HTR-8/SVneo (cell line): Measurements from ENCODE around the gene MRPL12.
"Not testable (repeated sequence)": the region's sequence is repeated elsewhere in the genome, so short reads cannot be mapped to it uniquely, and the experiment has no call there.

Experiments
- DNase-seq: peaks from one replicate; pipeline ENCODE4 v3.0.0; 2011; ENCODE audit warnings: low spot score, mixed read lengths; ENCODE audit not compliant: insufficient read length
- FAIRE-seq: peaks from 2 replicates; lab custom pipeline; 2011; peaks lifted over from hg19 to GRCh38; lab: Jason Lieb, UNC

Gene MRPL12

DNA sequence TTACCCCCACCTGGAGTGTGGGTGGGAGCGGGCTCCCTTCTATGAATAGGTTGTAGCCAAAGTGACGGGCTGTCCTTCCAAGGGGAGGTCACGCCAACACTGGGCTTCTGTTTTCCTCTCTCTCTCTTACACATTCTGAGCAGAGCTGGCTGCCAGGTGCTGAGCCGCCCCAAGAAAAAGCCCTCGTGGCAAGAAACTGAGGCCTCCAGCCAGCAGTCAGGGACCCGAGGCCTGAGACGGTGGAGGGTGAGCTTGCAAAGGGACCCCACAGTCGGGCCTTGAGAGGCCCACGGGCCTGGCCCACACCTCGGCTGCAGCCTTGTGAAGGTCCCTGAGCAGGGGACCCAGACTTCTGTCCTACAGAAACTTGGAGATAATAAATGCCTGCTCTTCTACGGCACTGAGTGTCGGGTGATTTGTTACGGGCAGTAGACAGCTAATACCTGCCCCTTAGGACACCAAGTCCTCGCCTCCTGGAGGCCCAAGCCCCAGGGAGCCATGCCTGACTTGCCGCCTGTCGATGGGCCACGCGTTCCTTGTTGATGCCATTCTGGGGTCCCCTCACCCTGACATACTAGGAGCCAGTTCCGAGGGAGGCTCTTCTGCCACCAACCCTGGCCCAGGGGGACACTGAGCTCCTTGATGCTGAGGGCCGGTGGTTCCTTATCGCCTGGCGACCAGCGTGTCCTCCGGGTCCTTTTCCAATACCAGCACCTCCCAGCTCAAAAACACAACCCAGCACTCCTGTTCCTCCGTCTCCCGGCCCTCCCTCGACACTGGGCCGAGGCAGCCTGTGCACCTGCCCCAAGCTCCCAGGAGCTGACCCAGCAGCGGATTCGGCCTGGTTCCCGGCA, 35.0 kb downstream of the MRPL12 start:
- DNase-seq (no peak), FAIRE-seq (no peak)

DNA sequence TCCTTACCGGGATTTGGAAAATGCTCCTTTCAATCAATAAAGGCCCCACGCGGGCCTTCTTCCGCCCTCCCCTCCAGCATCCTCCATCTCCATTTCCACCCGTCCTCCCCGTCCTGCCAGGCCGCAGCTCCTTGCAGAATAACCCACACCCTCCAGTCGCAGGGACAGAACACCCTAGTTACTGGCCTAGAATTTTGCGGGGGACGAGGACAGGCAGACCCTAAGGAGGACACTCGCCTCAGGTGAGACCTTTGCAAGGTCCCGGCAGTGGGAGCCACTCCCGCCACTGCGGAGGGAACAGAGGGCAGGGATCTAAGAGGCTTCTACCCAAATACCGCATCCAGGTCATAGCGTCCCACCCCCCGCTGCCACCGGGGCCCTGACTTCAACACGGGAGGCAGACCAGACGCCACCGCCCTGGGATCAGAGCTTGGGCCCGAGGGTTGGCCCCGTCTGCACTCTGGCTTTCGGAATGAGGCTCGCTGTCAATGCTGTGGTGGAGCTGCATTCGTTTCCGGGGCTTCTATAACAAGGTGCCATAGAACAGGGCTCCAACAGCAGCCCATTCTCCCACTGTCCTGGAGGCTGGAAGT, 35.7 kb downstream of the MRPL12 start:
- FAIRE-seq = no peak

DNA sequence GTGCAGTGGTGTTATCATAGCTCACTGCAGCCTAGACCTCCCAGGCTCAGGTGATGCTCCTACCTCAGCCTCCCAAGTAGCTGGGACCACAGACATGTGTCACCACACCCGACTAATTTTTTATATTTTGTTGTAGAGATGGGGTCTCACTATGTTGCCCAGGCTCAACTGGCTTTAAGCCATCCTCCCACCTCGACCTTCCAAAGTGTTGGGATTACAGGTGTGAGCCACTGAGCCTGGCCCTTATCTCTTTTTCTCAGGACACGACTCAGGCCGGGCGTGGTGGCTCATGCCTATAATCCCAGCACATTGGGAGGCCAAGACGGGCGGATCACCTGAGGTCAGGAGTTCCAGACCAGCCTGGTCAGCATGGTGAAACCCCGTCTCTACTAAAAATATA, 36.4 kb downstream of the MRPL12 start:
- FAIRE-seq, DNase-seq: not testable (repeated sequence)

More for the DNA sequence above, 35.7 kb downstream of the MRPL12 start:
- no peak for DNase-seq

DNA sequence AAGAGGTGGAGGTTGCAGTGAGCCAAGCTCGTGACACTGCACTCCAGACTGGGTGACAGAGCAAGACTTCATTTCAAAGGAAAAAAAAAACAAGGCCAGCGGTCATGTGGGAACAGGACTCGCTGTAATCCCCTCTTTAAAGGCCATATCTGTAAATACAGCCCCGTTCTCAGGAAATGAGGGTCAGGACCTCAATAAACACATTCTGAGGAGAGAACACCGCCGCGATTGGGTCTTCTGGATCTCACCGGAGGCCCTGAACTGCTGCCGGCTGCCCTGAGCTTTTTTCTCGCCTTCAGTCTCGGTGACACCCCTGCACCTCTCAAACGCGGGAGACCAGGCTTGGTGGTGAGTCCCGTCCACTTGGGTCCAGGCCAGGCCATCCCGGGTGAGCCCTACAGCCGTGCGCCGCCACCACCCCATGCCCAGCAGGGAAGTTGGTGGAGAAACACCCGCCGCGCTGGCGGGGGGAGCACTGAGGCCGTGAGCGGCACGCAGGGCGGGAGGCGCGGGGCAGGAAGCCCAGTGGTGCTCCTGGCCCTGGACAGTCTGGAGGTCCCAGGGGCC, 37.3 kb downstream of the MRPL12 start:
- DNase-seq (no peak), FAIRE-seq (no peak)

DNA sequence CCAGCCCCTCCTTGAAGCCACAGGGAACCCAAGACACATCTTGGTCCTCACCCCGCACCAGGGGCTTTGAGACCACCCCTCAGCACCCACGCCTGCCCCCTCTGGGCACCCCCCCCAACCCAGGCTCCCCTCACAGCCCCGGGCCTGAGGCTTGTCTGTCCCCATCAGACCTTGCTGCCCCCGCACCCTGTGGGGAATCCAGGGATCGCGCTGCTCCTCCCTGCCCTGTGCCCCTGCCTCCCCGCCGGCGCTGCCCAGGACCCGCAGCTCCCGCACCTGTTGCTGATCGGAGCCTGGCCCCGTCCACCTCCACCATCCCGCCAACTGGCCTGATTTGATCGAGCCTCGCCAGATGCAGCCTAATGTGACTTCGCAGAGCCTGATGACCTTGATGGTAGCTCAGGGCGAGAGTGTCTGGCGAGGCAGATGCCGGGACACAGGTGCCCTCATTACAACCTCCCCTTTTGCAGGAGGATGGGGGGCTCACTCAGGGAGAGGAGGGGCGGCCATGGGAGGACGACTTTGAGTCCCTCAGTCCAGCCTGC, 38.0 kb downstream of the MRPL12 start:
- DNase-seq (no peak), FAIRE-seq (no peak)

DNA sequence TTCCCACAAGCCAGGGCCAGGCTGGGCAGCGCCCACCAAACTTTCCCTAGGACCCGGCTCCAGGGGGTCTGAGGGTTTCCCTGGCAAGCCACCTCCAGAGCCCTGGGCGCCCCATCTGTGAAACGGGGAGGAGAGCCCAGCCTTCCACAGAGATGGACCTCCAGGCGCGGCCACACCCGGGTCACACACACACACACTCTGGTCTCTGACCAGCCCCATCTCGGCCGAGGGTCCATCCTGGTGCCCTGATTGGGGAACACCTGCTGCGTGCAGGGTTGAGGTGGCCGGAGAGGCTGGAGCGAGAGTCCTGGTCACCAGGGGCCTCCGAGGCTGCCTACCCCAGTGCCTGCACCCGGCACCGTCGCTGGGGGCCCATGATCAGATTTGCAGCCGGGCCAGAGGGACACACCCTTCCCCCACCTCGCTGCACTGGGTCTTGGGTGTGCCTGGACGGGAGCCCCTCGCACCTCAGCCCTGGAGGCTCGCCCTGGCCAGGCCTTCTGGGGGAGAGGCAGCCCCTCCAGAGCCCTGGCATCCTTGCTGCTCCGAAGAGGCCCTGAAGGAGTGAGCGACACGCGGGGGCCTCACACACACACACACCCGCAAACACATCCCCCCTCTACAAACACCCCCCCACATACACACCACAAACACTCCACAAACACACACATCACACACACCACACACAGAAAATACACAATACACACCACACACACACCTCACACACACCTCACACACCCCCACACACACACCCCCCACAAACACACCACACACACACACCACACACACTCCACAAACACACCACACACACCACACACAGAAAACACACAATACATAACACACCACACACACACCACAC, 38.7 kb downstream of the MRPL12 start:
- no peak for FAIRE-seq
- DNase-seq = no peak
